ENCODE data around the gene CFAP20DC. TPM values are rescaled to one million over a fixed set of nuclear protein-coding genes. Genes with fewer than 3 reads are reported as not detected.
"Not testable (repeated sequence)": the region's sequence is repeated elsewhere in the genome, so short reads cannot be mapped to it uniquely, and the experiment has no call there.

The CFAP20DC gene
- total RNA-seq, 2 experiments from 2014 or later: 0.89 to 1.2 TPM

DNA sequence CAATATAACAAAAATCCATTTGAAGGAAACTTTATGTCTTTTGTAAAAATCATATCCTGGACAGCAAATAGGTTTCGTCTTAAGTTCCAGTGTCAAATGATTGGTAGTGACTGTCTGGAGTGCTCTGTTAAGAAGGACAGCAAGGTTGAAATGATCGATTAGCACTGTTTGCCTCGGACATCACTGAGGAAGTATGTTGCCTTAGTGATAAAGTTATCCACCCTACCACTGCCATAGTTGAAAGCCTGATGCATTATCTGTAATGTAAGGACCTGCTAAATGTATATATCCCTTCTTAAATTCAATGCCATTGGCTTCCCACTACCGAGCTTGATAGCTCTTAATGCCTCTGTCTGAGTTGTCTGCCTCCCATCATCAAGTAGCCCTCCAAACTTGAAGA lies 70.0 kb downstream of the CFAP20DC start:
- ChIA-PET CTCF (no interaction called here), POLR2A (no interaction called here)

DNA sequence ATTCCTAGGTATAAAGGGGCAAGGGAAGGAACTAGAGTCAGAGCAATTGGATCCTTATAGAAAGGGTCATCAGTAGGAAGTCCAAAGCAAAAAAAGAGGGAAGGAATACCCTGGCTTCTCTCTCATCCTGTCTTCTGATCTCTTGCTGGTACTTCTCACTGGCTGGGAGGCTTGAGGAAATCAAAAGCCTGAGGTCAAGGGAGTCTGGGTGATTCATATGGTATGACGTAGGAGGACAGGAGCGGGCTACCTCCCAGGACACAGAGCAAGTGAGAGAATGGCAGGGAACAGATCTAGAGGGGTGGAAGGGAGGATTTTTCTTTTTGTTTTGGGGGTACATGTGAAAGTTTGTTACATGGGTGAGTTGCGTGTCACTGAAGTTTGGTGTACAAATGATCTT lies 76.0 kb downstream of the CFAP20DC start:
- POLR2A ChIA-PET: no interaction called here
- CTCF ChIA-PET: no interaction called here

DNA sequence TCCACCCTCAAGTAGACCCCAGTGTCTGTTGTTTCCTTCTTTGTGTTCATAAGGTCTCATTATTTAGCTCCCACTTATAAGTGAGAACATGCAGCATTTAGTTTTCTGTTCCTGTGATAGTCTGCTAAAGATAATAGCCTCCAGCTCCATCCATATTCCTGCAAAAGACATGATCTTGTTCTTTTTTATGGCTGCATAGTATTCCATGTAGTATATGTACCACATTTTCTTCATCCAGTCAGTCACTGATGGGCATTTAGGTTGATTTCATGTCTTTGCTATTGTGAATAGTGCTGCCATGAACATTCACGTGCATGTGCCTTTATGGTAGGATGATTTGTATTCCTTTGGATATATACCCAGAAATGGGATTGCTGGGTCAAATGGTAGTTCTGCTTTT lies 82.0 kb downstream of the CFAP20DC start:
- CTCF ChIA-PET, POLR2A ChIA-PET: not testable (repeated sequence)

DNA sequence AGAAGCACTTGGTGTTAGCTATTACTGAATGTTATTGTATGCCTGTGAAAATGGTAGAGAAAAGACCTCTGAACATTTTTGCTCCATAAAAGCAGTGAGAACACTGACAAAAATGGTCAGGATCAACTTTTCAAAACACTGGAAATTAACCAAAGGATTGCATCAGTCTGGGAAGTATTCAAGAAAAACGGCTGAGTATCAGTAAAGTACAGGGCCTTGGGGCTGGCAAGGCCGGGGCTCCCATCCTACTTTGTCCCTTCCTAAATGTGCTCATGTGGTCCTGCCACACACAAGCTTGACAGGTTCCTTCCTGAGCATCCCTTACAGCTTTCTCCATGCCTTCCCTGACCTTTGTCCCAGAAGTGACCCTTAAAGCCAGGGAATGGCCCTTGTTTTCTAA lies 84.0 kb downstream of the CFAP20DC start:
- CTCF ChIA-PET: no interaction called here
- POLR2A ChIA-PET: no interaction called here

DNA sequence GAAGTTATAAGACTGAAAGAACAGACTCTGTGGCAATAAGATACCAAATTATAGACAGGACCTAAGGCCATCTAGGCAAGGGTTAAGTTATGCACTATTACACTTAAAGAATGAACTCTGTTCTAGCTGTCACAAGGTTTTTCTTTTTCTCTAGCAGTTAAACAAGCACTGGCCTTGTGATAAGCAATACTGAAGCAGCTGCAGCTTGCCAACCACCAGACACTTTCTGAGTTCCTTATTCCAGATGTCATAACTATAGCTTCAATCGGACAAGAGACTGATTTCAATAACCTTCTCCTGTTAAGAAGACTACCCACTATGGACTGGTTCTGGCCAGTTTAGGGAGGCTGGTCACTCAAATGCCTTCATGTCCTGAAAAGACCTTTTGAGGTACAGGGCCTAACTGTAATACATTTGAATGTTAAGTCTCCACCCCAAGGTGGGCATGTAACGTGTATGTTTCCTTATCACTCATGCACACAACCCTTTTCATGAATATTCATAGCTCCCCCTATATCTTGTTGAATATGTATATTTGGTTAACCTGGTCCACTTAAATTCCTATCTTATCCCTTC lies 85.8 kb downstream of the CFAP20DC start:
- CTCF ChIA-PET: no interaction called here
- POLR2A ChIA-PET: no interaction called here

DNA sequence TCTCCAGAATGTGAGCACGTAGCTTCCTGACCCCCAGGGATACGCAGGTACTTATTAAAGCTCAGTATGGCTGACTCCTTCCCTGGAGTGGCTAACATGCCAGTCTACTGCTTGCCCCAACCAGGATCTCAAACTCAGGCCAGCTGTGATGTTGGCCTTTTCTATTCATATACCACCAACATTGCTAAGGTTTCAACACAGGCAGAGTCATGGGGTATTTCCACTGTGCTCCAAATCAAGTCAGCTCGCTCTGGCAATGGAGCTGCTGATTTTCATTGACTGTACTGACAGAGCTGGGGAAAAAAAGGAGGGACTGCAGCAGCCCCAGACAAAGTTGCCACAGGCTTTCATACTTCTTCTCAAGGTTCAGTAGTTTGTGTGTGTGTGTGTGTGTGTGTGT lies 87.0 kb downstream of the CFAP20DC start:
- CTCF ChIA-PET: no interaction called here

DNA sequence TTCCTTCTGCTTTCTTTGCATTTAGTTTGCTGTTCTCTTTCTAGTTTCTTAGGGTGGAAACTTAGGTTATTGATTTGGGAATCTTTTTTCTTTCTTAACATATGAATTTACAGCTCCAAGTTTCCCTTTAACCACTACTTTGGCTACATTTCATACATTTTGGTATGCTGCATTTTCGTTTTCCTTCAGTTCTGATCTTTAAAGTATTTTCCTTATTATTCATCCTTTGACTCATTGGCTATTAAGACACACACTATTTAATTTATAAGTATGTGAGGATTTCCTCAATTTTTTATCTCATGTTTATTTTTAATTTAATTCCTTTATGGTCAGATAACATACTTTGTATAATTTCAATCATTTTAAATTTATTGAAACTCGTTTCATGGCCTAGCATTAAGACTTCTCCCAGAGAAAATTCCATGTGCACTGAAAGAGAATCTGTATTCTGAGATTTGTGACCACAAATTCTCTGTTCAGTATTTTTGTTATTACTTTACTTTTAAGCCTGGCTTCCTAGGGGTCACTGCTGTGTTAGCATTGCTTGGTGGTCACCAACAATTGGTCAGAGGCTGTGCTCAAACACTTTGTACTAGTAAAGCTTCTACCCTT lies 87.7 kb downstream of the CFAP20DC start:
- POLR2A ChIA-PET: no interaction called here

More for the DNA sequence above, 87.0 kb downstream of the CFAP20DC start:
- POLR2A ChIA-PET: no interaction called here

DNA sequence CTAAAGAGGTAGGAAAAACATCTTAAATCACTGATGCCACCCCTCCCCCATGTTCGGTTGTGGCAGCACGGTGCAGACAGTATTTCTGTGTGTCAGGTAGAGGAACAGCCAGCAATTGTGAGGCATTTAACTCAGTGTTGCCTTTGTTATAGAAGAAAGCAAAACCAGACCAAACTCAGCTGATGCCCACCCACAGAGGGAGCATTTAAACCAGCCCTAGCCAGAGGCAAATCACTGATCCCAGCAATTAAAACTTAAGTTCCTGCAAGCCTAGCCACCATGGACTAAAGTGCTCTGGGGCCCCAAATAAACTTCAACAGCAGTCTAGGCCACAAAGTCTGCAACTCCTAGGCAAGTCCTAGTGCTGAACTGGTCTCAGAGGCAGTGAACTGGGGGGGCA lies 94.5 kb downstream of the CFAP20DC start:
- POLR2A ChIA-PET: no interaction called here
- CTCF ChIA-PET: no interaction called here

More for the DNA sequence above, 87.7 kb downstream of the CFAP20DC start:
- CTCF ChIA-PET: no interaction called here

DNA sequence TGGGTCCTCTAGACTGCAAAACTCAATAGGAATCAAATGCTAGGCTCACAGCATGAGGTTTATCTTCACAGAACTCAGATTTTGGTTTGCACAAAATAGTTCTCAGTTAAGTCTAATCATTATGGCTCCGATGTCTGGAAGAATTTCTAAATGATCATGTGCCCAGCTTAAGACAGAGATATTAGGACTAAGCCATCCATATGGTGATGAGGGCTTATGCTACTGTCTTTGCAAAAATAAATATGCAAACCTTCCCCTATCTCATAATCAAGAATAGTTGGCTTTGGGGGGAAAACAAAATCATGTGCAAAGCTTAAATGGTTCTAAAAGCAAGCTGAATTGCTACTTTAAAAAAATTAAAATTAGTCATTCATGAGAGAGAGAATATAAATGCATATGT lies 96.5 kb downstream of the CFAP20DC start:
- ChIA-PET CTCF (no interaction called here), POLR2A (no interaction called here)

DNA sequence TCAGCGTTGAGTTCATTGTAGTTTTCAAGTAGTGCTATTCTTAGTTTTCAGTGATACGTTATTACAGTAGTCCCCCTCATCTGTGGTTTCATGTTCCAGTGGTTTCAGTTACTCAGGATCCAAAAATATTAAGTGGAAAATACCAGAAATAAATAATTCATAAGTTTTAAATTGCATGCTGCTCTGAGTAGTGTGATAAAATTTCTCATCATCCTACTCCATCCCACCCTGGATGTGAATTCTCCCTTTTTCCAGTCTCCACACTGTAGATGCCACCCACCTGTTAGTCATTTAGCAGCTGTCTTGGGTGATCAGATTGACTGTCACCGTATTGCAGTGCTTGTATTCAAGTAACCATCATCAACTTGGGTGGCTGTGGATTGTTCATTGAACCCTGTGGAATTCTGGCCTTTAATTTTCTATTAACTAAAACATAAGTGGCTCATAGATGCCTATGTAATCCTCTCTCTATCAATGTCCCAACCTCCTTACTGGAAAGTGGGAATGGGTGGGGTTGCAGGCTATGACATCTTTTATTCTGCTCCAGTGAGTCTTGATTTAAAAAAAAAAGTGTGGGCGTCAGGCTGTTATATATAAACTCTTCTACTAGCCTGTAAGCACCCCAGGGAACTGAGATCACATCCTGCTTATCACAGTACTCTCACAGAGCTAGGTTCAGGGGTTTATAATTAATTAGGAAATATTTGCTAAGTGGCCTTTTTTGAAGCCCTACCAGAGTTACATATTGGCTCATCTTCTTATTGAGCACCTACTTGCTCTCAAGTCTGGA lies 97.5 kb downstream of the CFAP20DC start:
- CTCF ChIA-PET: no interaction called here

DNA sequence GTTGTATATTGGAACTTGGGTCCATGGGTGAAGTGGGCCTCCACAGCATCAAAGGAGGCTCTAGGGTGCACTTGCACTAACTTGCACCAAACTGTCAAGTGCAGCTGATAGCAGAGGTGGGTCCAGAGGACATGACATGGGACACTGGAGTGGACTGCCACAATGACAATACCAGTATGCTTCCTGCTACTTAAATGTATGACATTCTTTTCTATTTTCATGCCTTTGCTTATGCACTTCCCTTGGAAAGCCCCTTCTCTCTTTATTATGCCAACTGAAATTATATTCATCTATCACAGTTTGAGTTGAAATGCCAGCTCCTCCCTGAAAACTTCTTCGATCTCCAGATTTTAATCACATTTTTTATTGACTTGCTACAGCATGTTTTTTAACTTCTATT lies 101.8 kb downstream of the CFAP20DC start:
- CTCF ChIA-PET: no interaction called here
- POLR2A ChIA-PET: no interaction called here

More for the DNA sequence above, 97.5 kb downstream of the CFAP20DC start:
- POLR2A ChIA-PET: no interaction called here

DNA sequence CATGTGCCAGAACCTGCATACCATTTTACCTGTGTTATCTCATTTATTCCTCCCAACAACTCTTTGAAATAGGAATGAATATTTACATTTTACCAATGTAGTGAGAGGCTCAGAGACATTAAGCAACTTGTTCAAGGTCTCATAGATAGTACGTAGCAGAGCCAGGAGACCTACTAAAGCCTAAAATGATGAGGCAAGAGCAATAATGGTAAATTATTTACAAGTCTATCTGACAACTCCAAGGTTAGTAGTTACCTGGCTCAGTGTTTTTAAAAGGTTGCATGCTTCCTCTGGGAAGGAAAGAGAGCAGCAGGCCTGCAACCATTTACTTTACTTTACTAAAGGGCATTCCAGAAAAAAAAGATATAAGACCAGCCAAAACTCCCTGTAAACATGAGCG lies 103.0 kb downstream of the CFAP20DC start:
- POLR2A ChIA-PET: no interaction called here
- CTCF ChIA-PET: no interaction called here

DNA sequence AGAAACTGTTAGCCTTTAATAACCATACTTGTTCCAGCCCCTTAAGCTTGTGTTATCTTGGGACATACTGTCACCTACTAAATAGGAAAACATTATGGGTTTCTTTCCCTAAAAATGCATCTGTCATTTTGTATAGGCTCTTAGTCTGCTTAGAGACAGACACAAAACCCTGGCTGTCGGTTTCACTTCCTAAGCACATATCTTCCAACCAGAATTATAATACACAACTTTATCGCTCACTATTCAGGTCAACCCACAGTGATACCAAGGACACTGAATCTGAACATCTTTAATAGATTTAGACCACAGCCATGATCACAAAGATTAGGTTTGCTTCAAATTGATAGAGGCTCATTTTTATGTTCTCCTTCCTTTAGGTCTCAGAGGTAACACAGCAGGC lies 111.8 kb downstream of the CFAP20DC start:
- CTCF ChIA-PET: no interaction called here
- POLR2A ChIA-PET: no interaction called here

DNA sequence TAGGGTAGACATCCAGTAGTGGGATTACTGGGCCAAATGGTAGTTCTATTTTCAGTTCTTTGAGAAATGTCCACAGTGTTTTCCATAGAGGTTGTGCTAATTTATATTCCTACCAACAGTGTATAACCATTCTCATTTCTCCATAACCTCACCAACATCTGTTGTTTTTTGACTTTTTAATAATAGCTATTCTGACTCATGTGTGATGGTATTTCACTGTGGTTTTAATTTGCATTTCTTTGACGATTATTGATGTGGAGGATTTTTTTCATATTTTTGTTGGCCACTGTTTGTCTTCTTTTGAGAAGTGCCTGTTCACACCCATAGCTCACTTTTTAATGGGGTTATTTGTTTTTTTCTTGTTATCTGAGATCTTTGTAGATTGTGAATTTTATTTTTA lies 125.2 kb downstream of the CFAP20DC start:
- CTCF ChIA-PET: no interaction called here
- POLR2A ChIA-PET: no interaction called here

DNA sequence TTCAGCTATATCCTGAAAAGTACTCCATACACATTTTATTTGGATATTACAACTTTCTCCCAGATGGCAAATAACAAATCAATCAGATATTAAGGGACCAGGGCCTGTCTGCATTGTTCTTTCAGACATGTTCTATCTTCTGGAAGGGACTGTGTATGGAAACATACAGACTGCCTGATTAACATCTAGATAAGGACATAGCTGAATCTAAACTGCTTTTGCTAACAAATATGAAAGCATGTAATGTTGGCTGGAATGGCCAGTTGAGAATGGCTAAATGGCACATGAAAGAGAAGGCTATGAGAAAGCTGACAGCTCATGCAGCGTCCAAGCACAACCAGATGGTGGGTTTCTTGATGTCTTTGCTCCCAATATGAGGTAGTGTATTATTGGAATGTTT lies 149.4 kb downstream of the CFAP20DC start:
- ChIA-PET CTCF (no interaction called here), POLR2A (no interaction called here)

DNA sequence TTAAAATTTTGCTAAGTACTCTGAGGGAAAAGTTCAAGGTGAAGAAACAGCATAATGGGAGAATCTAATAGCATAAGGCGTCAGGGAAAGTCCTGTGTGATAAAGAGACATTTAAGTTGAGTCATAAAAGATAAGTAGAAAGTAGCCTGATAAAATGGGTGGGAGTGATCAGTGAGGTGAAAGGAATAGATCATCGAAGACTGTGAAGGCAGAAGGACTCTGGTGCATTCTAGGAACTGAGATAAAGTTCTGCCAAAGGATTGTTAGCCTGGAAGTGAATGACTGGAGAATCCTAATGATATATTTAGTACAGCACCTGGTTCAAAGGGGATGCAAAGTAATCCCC lies 149.9 kb downstream of the CFAP20DC start:
- ChIA-PET CTCF (no interaction called here), POLR2A (no interaction called here)

DNA sequence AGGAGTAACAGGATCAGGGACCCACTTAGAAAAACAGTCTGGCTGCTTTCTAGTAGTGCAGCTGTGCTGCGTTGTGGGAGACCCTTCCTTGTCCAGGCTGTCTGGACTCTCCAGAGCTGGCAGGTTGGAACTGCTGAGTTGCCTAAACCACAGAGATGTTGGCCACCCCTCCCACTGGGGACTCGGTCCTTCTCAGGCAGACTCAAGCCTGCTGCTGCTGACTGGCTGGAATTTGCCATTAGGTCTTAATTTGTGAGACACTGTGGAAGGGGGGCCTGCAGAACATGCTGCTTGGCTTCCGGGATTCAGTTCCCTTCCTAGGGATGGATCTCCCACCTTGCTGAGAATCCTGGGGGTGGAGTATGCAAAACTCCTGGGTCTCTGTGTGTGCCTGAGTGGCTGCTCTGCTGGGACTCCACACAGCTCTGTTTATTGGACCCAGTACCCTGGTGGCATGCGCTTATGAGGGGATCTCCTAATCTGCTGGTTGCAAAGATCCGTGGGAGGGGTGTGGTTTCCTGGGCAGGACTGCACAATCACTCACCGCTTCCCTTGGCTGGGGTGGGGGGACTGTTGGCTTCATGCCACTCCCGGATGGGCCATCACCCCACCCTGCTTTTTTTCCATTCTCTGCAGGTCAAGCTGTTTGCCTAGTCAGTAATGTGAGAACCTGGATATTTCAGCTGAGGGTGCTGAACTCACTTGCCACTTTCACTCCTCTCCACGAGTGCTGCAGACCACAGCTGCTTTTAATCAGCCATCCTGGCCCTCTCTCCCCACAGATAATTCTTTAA lies 150.5 kb downstream of the CFAP20DC start:
- ChIA-PET POLR2A (no interaction called here), CTCF (no interaction called here)

DNA sequence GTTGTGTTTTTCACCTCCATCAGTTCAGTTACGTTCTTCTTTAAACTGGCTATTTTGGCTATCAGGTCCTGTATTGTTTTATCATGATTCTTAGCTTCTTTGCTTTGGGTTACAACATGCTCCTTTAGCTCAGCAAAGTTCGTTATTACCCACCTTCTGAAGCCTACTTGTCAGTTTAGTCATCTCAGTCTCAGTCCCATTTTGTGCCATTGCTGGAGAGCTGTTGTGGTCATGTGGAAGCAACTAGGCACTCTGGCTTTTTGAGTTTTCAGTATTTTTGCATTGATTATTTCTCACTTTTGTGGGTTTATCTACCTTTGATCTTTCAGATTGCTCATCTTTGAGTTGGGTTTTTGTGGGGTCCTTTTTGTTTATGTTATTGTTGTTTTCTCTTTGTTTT lies 151.3 kb downstream of the CFAP20DC start:
- CTCF ChIA-PET: no interaction called here
- POLR2A ChIA-PET: no interaction called here

DNA sequence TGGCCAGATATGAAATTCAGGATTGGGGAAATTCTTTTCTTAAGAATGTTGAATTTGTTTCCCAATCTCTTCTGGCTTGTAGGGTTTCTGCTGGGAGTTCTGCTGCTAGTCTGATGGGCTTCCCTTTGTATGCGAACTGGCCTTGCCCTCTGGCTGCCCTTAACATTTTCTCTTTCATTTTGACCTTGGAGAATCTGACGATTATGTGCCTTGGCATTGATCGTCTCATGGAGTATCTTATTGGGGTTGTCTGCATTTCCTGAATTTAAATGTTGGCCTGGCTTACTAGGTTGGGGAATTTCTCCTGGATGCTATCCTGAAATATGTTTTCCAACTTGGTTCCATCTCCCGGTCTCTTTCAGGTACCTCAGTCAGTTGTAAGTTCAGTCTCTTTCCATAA lies 152.2 kb downstream of the CFAP20DC start:
- CTCF ChIA-PET: no interaction called here
- POLR2A ChIA-PET: no interaction called here

DNA sequence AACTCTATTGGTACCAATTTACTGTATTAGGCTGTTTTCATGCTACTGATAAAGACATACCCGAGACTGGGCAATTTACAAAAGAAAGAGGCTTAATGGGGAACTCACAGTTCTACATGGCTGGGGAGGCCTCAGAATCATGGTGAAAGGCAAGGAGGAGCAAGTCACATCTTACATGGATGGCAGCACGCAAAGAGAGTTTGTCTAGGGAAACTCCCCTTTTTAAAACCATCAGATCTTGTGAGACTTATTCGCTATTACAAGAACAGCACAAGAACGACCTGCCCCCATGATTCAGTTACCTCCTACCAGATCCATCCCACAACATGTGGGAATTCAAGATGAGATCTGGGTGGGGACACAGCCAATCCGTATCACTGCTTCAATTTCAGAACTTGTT lies 154.1 kb downstream of the CFAP20DC start:
- CTCF ChIA-PET, POLR2A ChIA-PET: not testable (repeated sequence)

DNA sequence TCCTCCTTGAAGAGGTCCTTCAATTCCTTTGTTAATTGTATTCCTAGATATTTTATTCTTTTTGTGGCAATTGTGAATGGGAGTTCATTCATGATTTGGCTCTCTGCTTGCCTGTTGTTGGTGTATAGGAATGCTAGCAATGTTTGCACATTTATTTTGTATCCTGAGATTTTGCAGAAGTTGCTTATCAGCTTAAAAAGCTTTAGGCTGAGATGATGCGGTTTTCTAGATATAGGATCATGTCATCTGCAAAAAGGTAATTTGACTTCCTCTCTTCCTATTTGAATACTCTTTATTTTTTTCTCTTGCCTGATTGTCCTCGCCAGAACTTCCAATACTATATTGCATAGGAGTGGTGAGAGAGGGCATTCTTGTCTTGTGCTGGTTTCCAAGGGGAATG lies 157.3 kb downstream of the CFAP20DC start:
- POLR2A ChIA-PET: not testable (repeated sequence)

More for the DNA sequence above, 157.3 kb downstream of the CFAP20DC start:
- CTCF ChIA-PET: not testable (repeated sequence)
